ENCODE data around the gene MRPS5.

- TF ChIP-seq CTCF (IDR thresholded peaks at IDR 0.05 in 4 of 5, conservative IDR thresholded peaks at IDR 0.05 in 1 of 5) (no peak), POLR2A (IDR thresholded peaks at IDR 0.05) (no peak)
Measured at GRCh38 chr2:95087379-95087778, 34.2 kb downstream of the MRPS5 start.

Data from gastrocnemius medialis (tissue), 4 donors.